Ovary (tissue), 3 donors: ENCODE data around the gene C5AR2.

ENCODE experiments used
- EP300 ChIP-seq: sonication (generic); formaldehyde crosslinking; IDR thresholded peaks from one replicate; pipeline ENCODE4 v1.6.1; 2017; ENCODE audit warnings: antibody characterized with exemption
- POLR2A ChIP-seq: fragments of 450-650 bp; IDR thresholded peaks from one replicate; pipeline ENCODE4 v1.6.1; 2017; ENCODE audit warnings: antibody characterized with exemption, mild to moderate bottlenecking, moderate library complexity
- TF ChIP-seq, protein P1 (sequence below), 3 donors: fragments of 450-650 bp in 2 of 3; fragments of 200-600 bp in 1 of 3; IDR thresholded peaks; one replicate each; pipeline versions ENCODE4 v1.5.1 to v1.8.0; 2016 to 2022; ENCODE audit warnings: antibody characterized with exemption in 3 of 3, mild to moderate bottlenecking in 1 of 3
- donor health status: DM: no; HTN: no; CAD: no.

DNA sequence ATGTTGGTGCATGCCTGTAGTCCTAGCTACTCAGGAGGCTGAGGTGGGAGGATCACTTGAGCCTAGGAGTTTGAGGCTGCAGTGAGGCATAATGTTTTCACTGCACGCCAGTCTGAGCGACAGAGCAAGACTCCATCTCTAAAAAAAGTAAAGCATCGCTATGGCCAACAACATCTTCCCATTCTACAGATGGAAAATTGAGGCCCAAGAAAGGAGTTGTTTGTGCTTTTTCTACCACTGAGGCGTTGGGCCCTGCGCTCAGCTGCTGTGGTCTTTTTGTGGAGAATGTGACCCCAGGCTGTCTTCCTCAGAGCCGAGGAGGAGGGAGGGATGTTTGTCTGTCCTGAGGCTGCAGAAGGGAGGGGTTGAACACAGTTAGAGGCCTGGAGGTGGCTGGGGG lies 485 bp upstream of the C5AR2 start:
- TF ChIP-seq, protein P1, sequence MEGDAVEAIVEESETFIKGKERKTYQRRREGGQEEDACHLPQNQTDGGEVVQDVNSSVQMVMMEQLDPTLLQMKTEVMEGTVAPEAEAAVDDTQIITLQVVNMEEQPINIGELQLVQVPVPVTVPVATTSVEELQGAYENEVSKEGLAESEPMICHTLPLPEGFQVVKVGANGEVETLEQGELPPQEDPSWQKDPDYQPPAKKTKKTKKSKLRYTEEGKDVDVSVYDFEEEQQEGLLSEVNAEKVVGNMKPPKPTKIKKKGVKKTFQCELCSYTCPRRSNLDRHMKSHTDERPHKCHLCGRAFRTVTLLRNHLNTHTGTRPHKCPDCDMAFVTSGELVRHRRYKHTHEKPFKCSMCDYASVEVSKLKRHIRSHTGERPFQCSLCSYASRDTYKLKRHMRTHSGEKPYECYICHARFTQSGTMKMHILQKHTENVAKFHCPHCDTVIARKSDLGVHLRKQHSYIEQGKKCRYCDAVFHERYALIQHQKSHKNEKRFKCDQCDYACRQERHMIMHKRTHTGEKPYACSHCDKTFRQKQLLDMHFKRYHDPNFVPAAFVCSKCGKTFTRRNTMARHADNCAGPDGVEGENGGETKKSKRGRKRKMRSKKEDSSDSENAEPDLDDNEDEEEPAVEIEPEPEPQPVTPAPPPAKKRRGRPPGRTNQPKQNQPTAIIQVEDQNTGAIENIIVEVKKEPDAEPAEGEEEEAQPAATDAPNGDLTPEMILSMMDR (IDR thresholded peaks at IDR 0.05) = no peak
- no peak for TF ChIP-seq POLR2A
- TF ChIP-seq EP300 = no peak
